Muscle layer of colon (tissue), 2 donors: ENCODE measurements around the gene HS6ST3.

Experiments used
- H3K27ac ChIP-seq: one replicate; pipeline ENCODE4 v1.7.0; 2013; ENCODE audit warnings: low read depth, mild to moderate bottlenecking, low read length, moderate library complexity
- H3K27me3 ChIP-seq, 2 donors: one replicate each; pipeline ENCODE4 v1.7.0; 2013; ENCODE audit warnings: low read length in 2 of 2, mild to moderate bottlenecking in 2 of 2; ENCODE audit not compliant: insufficient read depth in 2 of 2, control insufficient read depth in 1 of 2
- H3K36me3 ChIP-seq: one replicate; pipeline ENCODE4 v1.7.0; 2013; ENCODE audit warnings: mild to moderate bottlenecking, low read length; ENCODE audit not compliant: insufficient read depth
- H3K4me1 ChIP-seq: one replicate; pipeline ENCODE4 v1.7.0; 2013; ENCODE audit warnings: mild to moderate bottlenecking, low read length; ENCODE audit not compliant: insufficient read depth
- H3K4me3 ChIP-seq, 2 donors: one replicate each; pipeline ENCODE4 v1.7.0; 2013; ENCODE audit warnings: low read length in 2 of 2, low read depth in 1 of 2, mild to moderate bottlenecking in 1 of 2, moderate library complexity in 1 of 2
- H3K9ac ChIP-seq: one replicate; pipeline ENCODE4 v1.7.0; 2013; ENCODE audit warnings: low read length
- H3K9me3 ChIP-seq: one replicate; pipeline ENCODE4 v1.7.0; 2013; ENCODE audit warnings: mild to moderate bottlenecking, low read length
- donor health status: abdominal sarcoma.
- donor health status: Adenocarcinoma of cecum.

HS6ST3 gene

DNA sequence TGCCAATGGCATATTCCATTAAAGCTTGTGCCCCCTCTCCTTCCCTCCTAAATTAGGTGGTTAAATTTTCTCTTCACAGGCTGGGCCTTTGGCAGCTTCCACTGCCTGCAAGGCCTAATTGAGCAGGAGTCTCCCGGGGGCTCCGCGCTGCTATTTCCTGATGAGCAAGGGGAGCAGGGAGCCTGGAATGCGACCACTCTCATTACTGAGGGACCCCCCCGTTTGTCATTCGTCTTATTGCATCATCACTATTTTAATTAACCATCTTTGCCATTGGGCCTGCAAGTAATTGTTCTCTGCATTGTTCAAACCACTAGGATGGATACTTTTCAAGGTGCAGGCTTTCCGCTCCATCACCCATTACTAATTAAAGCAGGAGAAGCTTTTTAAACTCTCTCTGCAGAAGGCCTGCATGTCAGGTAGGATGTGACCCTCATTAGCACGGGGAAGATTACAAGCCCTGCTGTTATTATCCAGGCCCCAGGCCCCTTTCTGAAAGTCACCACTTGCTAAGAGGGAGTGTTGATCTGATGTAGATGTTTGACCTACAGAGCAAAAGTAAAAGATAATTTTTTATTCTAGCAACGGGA is 762.0 kb downstream of the HS6ST3 start:
- H3K27ac ChIP-seq, result no peak overlapping the region
- no peaks in the 10 kb centered on the region for H3K4me1 ChIP-seq
- no peaks in the 10 kb centered on the region for H3K9me3 ChIP-seq
- H3K9ac ChIP-seq, result no peak overlapping the region
- H3K4me3 ChIP-seq, result no peak overlapping the region
- no peaks in the 10 kb centered on the region for H3K27me3 ChIP-seq
- H3K36me3 ChIP-seq, result no peaks in the 10 kb centered on the region

DNA sequence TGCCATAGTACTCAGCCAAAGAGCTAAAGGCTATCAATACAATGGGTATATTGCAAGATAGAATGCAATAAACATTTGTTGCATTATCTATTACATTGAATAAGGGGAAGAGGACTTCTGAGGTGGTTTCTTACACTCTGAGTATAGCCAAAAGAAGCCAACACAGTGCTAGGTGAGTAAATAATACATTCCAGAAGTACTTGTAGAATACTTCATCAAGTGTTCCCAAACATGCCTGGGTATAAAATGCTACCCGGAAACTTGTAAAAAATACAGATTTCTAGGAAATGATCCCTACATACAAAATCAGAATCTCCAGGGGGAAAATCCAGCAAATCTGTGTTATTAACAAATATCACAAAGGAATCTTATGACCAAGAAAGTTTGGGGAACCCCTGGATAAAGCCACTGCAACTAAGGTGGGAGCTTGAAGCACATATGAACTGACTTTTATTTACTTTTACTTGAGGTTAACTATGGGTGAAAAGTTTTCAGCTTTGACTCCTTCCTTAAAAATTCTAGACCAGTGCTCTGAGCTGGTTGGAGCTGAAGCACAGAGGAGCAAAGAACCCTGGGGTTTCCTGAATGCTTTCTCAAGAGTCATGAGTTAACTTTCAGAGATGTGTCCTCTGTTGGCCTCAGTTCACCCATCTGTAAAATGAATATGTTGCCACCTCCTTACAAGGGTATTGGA is 768.4 kb downstream of the HS6ST3 start:
- no peak overlapping the region for H3K4me3 ChIP-seq
- H3K27me3 ChIP-seq, result no peaks in the 10 kb centered on the region

DNA sequence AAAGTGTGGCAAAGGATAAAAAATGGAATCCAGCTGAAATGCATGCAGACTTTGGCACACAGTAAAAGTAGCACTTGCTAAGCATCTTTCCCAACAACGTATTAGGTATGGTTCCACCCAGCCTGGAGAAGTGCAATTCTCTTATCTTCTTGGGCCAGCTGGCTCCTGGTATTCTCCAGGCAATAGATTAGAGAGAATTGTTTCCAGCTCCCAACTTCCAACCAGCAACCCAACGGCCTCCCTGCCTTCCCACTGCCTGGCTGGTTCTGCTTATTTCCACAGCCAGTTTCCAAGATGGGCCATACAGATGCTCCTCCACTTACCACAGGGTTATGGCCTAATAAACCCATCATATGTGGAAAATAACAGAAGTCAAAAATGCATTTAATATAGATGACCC is 771.0 kb downstream of the HS6ST3 start:
- Histone ChIP-seq H3K27ac (no peak overlapping the region), H3K9me3 (no peaks in the 10 kb centered on the region), H3K9ac (no peak overlapping the region)

More for the DNA sequence above, 768.4 kb downstream of the HS6ST3 start:
- H3K9ac ChIP-seq, result no peak overlapping the region
- no peaks in the 10 kb centered on the region for H3K4me1 ChIP-seq
- H3K27ac ChIP-seq, result no peak overlapping the region
- no peaks in the 10 kb centered on the region for H3K9me3 ChIP-seq
- H3K36me3 ChIP-seq, result no peaks in the 10 kb centered on the region

DNA sequence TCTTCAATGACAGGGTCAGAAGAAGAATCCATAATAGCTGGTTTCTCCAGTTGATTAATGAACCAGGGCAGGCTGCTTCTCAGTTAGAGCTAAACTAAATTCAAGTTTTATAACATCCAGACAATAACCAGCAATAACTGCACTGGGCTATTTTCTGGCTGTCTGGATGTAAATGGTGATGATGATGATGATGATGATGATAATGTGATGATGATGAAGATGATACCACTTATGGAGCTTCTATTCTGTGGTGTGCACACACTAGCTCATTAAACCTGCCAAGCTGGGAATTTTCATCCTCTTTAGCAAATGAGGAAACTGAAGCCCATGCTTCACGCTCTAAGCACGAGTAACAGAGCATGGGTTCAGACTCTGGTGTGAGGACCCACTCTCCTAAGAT is 772.2 kb downstream of the HS6ST3 start:
- no peaks in the 10 kb centered on the region for H3K9me3 ChIP-seq
- H3K9ac ChIP-seq, result no peak overlapping the region
- no peaks in the 10 kb centered on the region for H3K4me1 ChIP-seq
- no peaks in the 10 kb centered on the region for H3K27me3 ChIP-seq
- H3K36me3 ChIP-seq, result no peaks in the 10 kb centered on the region
- H3K27ac ChIP-seq, result no peak overlapping the region
- H3K4me3 ChIP-seq, result no peak overlapping the region

More for the DNA sequence above, 771.0 kb downstream of the HS6ST3 start:
- H3K27me3 ChIP-seq, result no peaks in the 10 kb centered on the region
- no peaks in the 10 kb centered on the region for H3K36me3 ChIP-seq
- H3K4me1 ChIP-seq, result no peaks in the 10 kb centered on the region
- H3K4me3 ChIP-seq, result no peak overlapping the region

DNA sequence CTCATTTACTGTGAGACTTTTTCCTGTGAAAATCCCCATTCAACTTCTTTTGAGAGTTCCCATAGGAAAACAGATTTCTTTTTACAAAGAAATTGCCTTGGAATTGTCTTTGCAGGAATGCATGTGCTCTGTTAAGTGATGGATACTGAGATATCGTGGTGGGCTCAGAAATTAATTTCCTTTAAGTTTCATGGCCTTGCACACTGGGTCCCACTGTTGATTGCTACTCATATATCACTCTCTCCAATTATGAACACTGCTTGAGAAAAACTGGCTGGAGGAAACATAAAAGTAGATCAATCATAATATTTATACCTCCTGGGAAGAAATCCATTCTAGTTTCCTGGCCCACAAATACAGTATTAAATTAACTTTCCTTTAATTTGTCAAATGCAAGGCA is 773.1 kb downstream of the HS6ST3 start:
- Histone ChIP-seq H3K9me3 (no peaks in the 10 kb centered on the region), H3K27ac (no peak overlapping the region), H3K27me3 (no peaks in the 10 kb centered on the region), H3K4me1 (no peaks in the 10 kb centered on the region), H3K4me3 (no peak overlapping the region), H3K36me3 (no peaks in the 10 kb centered on the region), H3K9ac (no peak overlapping the region)

DNA sequence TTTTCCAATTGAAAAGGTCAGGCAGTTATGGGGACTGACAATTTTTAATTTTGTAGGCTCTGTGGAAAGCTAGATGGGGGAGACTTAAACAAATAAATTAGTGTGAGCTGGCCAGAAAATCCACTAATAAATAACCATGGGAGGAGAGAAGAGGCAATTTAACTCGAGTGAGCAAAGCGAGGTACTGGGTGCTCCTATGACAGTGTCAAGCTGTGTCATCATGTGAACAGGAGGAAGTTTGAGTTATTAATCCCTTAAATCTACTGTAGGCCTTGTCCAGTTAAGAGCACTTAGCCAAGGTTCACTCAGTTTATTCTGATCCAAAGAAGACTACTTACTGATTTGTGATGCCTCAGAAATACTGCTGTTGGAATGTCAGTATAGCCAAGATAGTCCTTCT is 781.6 kb downstream of the HS6ST3 start:
- Histone ChIP-seq H3K27me3 (no peaks in the 10 kb centered on the region), H3K9ac (no peak overlapping the region), H3K27ac (no peak overlapping the region), H3K36me3 (no peaks in the 10 kb centered on the region), H3K4me1 (no peaks in the 10 kb centered on the region), H3K9me3 (no peaks in the 10 kb centered on the region), H3K4me3 (no peak overlapping the region)

DNA sequence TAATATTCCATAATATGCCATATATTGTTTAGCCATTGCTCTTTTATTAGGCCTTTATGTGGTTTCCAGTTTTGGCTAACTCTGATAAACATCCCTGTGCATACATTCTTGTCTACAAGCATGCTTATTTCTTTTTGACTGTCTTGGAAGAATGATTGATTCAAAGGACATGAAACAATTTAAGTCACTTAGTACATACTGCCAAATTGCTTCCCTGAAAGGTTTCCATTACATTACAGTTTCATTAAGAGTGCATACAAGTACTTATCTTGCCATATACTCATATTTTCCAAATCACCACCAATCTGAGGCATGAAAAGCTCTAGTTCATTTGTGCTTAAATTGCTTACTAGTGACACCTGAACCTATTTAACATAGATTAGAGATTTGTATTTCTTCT is 790.5 kb downstream of the HS6ST3 start:
- H3K27me3 ChIP-seq, result no peaks in the 10 kb centered on the region
- H3K9ac ChIP-seq, result no peak overlapping the region
- H3K9me3 ChIP-seq, result no peaks in the 10 kb centered on the region
- H3K4me1 ChIP-seq, result no peaks in the 10 kb centered on the region
- no peaks in the 10 kb centered on the region for H3K36me3 ChIP-seq
- H3K4me3 ChIP-seq, result no peak overlapping the region
- no peak overlapping the region for H3K27ac ChIP-seq
